COLO668 (cell line): ENCODE measurements around the gene MARCHF2.

Source experiments
- DNase-seq: peaks from one replicate; lab custom pipeline; 2025; ENCODE audit not compliant: unreplicated experiment; lab: John Stamatoyannopoulos, UW

The MARCHF2 gene

GRCh38 chr19:8473648-8474476 is 60.8 kb downstream of the MARCHF2 start:
- DNase-seq, result no peak

- no peak for DNase-seq
Observed at GRCh38 chr19:8475005-8475404, 61.9 kb downstream of the MARCHF2 start.

GRCh38 chr19:8476524-8476923 is 63.4 kb downstream of the MARCHF2 start:
- no peak for DNase-seq

DNA sequence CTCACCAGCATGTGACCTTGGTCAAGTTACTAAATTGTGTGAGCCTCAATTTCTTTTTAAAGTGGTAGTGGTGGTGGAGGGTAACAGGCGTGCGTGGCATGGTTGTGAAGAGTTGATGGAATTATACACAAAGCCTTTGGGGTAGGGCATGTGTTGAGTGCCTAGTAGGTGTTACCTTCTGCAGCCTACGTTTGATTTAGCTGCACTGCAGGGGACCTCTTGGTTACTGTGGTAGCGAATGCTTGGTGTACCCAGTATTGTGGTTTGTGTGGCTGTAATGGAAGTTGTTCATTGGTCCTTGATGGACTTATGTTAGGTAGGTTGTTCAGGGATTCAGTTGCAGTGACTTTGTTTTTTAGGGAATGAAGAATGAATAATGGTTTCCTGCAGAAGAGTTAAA is 64.8 kb downstream of the MARCHF2 start:
- DNase-seq, result no peak

DNA sequence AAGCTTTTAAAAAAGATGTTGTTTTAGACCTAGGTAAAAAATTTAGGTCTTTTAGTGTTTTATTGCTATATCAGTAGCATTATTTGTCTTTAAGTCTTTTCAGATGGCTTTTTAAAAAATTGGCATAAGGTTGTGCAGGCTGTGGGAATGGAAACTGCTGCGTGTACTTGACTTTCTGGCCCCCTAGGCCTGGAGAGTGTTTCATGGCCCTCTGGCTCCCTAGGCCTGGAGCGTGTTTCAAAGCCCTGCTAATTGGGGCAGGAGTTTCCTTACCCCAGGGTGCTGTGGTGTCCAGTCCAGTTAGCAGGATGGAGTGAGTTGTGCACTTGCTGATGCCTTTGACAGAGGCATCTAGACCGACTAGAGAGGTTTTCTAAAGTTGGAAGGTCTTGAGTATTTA is 65.5 kb downstream of the MARCHF2 start:
- DNase-seq, result no peak

DNA sequence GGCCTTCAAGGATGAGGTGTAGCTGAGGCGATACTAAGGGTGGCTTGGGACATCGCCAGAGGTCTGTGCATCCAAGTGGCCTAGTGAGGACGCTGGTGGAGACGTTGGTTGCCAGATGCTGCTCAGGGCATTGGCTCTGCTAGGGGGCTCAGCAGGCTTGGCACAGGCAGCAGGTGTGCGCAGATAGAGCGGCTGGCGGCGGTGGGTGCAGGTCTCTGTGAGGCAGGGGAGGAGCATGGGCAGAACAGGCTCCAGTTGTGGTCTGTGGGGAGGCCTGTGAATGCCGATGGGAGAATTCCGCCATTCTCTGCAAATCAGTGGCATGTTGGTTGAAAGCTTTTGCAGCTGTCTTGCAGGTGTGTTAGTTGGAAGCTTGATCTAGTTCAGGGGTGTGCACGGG is 68.1 kb downstream of the MARCHF2 start:
- no peak for DNase-seq

DNA sequence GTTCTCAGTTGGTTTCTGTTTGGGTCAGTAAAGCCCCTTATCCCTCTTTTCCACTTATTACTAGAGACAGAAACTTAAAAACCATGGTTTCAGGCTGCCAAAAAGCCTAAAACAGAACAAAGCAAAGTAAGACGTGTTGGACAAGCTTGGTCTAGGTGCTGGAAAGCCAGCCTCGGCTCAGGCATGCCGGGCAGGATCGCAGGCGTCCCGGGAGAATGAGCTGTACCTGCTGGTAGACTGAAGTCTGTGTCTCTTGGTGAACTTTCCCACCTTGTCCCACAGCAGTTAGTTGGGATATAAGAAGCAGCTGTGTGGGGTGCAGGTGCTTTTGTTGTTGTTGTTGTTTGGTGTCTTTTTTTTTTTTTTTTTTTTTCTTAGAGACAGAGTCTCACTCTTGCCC is 68.5 kb downstream of the MARCHF2 start:
- no peak for DNase-seq

DNA sequence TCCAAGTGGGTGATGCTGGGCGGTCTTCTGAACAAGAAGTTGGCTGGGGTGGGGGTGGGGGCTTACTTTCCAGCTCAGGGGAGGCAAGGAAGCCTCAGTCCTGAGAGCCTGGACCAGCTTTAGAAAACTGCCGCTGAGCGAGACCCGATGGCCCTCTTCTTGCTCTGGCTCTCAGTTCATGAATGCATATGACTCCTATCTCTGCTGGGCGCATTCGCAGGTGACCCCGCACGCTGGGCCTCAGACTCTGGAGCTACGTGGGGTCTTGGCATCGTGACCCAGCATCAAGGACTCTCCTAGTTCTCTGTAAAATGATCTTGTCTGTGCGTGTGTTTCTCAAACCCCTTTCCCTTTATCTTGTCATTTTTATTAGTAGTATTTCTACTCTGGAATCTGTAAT is 69.6 kb downstream of the MARCHF2 start:
- DNase-seq, result no peak

DNA sequence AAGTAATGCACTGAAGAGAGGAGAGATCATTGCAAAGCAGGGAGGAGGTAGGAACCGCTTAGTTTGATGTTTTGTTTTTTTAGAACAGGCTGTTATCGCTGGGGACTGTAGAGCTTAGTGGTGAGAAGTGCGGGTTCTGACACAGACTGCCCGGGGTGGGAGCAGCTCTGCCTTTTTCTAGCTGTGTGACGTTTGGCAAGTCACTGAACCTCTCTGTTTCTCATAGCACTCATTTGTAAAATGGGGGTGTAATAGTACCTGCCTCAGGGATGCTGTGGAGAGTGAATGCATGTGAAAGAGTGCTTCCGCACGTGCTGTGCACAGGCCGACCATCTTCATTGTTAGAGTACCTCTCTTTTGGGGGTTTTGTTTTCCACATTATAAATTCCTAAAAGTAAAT is 70.1 kb downstream of the MARCHF2 start:
- DNase-seq, result no peak

- DNase-seq, result no peak
Observed at GRCh38 chr19:8484331-8484894, 71.3 kb downstream of the MARCHF2 start.

- DNase-seq, result no peak
Observed at GRCh38 chr19:8485561-8486371, 72.7 kb downstream of the MARCHF2 start.

GRCh38 chr19:8486661-8487136 is 73.6 kb downstream of the MARCHF2 start:
- no peak for DNase-seq

DNA sequence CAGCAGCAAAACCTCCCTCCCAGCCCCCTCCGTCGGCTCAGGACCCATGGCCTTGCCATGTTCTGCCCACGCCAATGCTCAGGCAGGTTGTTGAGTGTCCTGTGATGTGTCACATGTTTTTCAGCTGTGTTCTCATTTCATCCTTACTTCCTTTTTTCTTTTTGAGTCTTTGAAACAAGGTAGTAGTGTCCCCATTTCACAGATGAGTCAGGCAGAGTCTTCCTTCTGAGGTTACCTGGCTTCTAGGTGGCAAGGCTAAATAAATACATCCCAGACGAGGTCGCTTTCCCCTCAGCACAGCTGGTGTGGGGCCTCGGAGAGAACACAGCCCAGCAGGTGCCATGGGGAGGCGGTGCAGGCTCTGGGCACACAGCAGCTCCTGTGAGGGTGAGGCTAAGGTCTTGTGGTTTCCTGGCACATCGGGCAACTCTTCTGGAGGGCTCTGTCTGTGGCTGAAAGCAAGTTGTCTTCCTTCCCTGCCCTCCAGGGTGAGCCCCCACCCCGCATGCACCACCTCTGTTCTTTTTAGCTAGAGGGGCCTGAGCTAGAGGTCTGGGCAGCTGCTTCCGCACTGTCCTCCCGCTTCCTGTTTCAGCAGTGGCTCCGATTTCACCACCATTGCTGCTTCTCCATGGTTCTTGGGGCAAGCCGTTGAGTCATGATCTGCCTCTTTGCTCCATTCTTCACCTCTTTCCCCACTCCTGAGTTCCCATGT is 74.2 kb downstream of the MARCHF2 start:
- DNase-seq, result no peak

- no peak for DNase-seq
Observed at GRCh38 chr19:8488365-8488764, 75.3 kb downstream of the MARCHF2 start.
